Measurements from ENCODE around the gene TMEM114.

TMEM114 gene

DNA sequence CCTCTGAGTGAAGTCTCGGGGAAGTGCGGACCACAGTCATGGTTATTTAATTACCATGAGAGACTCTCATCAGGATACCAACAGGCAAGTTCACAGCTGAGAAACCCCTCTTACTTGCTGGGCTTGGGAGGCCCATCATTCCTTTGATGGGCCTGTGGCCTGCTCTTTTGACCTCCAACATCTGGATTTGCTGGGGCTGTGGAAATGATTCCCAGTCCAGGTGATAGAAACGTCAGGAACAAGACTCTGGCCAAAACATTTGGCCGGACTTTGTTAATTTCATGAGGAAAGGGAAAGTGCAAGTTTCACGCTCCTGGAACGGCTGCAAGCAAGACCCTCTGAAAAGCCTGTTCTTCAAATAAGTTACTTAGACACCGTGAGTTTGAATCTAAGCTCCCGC lies 42.5 kb downstream of the TMEM114 start:
- no peak for DNase-seq

DNA sequence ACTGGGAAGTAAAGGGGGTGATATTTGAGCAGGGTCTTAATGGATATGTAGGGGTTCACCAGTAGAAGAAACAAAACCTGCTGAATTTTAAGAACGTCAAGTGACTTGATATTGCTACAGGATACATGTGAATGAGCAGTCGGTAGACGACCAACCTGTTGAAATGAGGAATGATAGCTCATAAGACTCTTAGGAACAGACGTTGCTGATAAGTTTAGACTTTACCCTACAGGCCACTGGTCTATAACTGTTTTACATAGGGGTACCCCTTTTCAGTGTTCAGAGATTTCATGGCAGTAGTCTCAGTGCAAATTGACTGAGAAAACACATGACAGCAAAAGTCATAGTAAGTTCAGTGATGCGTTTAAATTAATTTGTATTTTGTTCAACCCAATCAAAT lies 45.9 kb downstream of the TMEM114 start:
- DNase-seq: no peak

DNA sequence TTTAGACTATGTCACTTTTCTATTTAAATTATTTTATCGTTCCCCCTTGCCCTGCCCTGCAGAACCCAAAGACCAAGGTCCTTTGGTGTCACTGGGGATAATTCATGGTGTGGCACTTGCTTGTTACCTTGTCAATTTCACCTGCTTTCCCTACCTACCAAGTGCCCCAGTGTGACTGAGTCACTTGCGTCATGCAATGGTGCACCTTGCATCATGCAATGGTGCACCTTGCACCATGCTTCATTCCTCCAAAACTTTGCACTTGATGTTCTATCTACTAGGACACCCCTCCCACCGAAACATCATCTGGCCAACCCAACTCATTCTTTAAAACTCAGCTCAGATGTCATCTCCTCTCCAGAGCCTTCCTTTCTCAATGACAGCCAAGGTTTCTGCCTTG lies 47.1 kb downstream of the TMEM114 start:
- DNase-seq: no peak

DNA sequence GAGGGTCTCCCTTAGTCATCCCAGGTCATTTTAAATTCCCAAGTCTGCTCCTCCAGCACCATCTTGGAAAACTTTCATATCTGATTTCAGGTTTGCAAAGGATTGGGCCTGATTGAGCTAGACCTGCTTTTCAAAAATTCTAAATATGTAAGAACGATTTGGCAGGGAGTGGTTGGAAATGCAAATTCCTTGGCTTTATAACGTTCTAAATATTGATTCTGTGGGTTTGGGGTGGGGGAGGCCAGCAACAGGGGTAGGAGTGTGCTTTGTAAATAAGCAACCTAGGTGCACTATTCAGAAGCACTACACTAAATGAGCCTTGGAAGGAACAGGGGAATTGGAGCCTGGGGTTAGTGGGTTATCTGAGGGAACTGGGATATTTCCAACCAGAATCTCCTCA lies 47.9 kb downstream of the TMEM114 start:
- DNase-seq: no peak

DNA sequence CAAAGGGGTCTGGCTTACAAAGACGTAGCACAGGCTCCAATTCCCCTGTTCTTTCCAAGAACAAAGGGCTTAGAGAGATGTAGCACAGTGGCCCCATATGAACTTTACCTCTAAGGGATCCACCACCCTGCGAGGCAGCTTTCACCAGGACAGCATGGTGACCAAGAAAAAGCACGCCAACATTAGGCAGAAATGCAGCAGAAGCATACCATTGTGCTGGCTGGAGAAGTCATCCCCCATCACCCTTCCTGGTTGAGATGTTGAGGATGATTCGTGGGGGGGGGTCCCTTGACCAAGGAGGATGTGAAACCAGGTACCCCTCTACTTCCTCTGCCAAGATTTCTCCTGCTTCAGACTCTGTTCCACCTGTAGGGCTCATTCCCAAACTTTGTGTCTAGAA lies 48.4 kb downstream of the TMEM114 start:
- no peak for DNase-seq

DNA sequence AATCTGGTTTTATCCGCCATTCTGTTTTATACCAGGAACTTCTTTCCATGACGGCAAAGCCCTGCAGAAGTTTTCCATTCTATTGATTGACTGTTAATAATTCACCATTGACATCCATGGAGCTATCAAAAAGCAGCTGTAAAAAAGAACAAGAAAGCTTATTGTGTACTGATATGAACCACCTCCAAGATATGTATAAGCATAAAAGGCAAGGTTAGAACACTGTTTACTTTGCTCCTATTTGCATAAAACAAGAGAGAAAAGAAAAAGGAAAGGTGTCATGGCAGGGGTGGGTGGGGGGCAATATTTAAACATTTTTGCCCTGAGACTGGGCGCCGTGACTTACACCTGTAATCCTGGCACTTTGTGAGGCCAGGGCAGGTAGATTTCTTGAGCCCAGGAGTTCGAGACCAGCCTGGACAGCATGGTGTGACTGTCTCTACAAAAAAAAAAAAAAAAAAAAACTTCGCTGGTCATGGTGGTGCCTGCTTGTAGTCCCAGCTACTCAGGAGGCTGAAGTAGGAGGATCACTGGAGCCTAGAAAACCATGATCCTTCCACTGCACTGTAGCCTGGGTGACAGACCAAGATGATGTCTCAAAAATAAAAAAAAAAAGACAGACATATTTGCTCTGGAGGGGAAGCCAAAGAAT lies 52.5 kb downstream of the TMEM114 start:
- DNase-seq: no peak

DNA sequence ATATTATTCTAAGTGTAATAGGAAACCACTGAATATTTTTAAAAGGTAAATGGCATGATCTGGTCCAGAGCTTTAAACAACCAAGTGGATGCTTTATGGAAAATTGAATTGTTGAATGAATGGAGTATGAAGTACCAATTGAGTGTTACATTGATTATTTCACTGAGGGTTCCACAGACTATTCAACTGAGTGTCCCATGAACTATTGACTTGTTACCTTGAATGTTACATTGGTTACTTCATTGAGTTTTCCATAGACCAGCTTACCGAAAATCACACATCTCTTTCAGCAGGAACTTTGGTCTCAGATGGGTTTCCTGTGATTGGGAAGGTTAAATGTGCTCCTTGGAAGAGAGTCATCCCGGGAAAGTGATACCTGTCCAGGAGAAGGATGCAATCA lies 56.8 kb downstream of the TMEM114 start:
- no peak for DNase-seq

DNA sequence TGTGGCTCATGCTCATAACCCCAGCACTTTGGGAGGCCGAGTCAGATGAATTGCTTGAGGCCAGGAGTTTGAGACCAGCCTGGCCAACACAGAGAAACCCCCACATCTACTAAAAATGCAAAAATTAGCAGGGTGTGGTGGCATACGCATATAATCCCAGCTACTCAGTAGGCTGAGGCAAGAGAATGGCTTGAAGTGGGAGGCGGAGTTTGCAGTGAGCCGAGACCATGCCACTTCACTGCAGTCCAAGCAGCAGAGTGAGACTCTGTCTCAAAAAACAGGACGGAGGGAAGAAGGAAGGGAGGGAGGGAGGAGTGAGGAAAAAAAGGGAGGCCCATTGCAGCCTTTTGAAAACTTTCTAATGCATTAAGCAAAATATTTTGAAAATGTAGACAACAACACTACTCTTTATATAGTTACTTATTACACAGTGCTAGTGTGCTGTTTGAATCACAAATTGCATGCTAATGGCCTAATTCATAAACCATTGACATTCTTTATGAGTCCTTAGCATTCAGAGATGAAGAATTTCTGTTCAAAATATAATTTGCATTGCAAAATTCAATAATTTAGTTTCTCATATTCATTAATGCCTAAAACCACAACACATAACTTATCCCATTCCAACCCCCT lies 59.4 kb downstream of the TMEM114 start:
- DNase-seq: no peak

DNA sequence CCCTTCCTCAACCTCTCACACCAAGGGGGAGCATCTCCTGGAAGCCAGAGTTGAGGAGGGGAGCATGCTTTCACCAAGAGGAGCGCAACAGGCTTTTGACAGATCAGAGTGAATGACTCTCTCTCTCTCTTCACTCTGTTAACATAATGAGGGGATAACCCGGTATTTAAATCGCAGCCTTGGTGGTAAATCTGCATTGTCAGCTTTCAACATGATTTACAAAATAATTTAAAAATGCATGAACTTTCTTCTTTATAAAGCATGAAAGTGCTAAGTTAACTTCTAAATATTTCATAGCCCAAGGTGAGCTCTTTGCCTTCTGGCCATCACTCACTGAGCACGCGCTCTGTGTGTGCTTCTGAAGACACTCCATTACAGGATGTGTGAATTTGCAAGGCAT lies 61.8 kb downstream of the TMEM114 start:
- no peak for DNase-seq

DNA sequence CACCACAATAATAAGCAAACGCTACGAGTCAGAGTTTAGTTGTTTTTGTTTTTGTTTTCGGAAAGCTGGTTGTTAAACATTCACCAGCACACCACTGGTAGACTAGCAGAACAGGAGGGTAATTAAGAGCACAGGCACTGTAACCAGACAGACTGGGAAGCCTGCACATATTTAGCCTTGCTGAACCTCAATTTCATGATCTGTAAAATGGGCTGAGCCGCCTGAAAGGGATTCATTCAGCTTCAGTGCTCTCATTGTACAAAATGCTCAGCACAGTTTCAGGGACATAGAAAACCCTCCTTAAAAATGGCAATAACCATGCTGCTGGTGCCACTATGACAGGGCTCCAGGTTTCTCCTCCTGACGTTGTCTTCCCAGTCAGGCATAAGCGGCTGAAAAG lies 66.4 kb downstream of the TMEM114 start:
- no peak for DNase-seq

DNA sequence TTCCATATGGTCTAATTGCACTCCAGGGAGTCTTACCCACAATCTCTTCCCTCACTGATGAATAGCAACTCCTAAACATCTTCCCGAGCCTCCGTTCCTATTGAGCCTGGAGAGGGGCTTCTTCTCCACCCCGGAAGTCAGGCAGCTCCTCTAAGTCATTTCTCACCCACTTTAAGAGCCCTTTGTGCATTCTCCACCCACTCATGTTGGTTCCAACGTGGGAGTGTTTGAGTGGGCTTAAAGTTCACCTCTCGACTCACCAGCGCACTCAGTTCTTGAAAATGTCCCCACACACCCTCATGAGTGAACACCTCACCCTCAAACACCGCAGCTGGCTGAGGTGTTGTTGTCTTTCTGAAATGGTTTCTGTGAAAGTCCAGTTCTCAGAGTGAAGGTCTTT lies 67.6 kb downstream of the TMEM114 start:
- no peak for DNase-seq

DNA sequence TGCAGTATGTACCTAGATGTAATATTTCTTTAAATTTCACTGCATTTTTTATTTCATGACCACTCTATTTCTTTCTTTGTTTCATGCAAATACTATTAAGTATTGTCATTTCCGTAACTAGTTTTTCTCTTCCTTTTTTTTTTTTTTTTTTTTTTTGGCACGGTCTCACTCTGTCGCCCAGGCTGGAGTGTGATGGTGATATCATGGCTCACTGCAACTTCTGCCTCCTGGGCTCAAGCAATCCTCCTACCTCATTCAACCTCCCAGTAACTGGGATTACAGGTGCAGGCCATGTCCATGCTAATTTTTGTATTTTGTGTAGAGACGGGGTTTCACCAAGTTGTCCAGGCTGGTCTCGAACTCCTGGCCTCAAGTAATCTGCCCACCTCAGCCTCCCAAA lies 70.7 kb downstream of the TMEM114 start:
- no peak for DNase-seq
